Ascending aorta (tissue), 2 donors: Measurements from ENCODE around the gene MMS19. TPM values are rescaled to one million over a fixed set of nuclear protein-coding genes. Genes with fewer than 3 reads are reported as not detected.
A peak's percentile ranks its signal among the peaks of the same experiment; 100 is the strongest.

Source experiments
- DNase-seq, 2 donors: peaks; one replicate each; pipeline ENCODE4 v3.0.0-alpha.2; 2019; ENCODE audit warnings: low spot score in 2 of 2
- H3K27ac ChIP-seq, 2 donors: fragments of 200-600 bp; sonication (generic); one replicate each; pipeline ENCODE4 v1.5.1; 2016 to 2017; ENCODE audit warnings: mild to moderate bottlenecking in 1 of 2
- H3K27me3 ChIP-seq: fragments of 200-600 bp; sonication (generic); one replicate; pipeline ENCODE4 v1.5.1; 2017
- H3K36me3 ChIP-seq, 2 donors: fragments of 200-600 bp; sonication (generic); one replicate each; pipeline ENCODE4 v1.5.1; 2016
- H3K4me1 ChIP-seq, 2 donors: fragments of 200-600 bp; sonication (generic); one replicate each; pipeline ENCODE4 v1.5.1; 2016 to 2017; ENCODE audit warnings: mild to moderate bottlenecking in 1 of 2
- H3K4me3 ChIP-seq, 2 donors: fragments of 200-600 bp; sonication (generic); one replicate each; pipeline ENCODE4 v1.5.1; 2016 to 2017; ENCODE audit warnings: mild to moderate bottlenecking in 1 of 2
- H3K9me3 ChIP-seq, 2 donors: fragments of 200-600 bp; sonication (generic); one replicate each; pipeline ENCODE4 v1.5.1; 2016
- intact Hi-C: fragments of 100-400 bp; cut with DNase I; formaldehyde crosslinking; loops from one replicate; pipeline ENCODE4 v1.15.1; 2023
- total RNA-seq: library from RNA; depleted of rRNA; stranded (reverse); fragments of >200 nt; gene quantifications from one replicate; pipeline ENCODE4 v1.1.0, GENCODE V29; 2016
- TF ChIP-seq, protein P1 (sequence below), 3 experiments: fragments of 200-600 bp in 2 of 3; fragments of 450-650 bp in 1 of 3; sonication (generic) in 2 of 3; IDR thresholded peaks; one replicate each; pipeline ENCODE4 v1.5.1; 2016 to 2019; ENCODE audit warnings: antibody characterized with exemption in 3 of 3, mild to moderate bottlenecking in 1 of 3, moderate library complexity in 1 of 3

Gene MMS19
- total RNA-seq, 1 donor from 2014 or later = 34.0 TPM

DNA sequence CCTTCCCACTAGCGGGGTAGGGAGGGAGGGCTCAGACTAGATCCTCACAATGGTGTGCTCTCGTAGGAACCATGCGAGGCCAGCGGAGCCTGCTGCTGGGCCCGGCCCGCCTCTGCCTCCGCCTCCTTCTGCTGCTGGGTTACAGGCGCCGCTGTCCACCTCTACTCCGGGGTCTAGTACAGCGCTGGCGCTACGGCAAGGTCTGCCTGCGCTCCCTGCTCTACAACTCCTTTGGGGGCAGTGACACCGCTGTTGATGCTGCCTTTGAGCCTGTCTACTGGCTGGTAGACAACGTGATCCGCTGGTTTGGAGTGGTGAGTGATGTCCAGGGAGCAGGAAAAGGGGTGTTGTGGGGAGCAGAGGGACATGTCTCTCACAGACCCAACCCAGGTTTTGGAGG, 46.6 kb downstream of the MMS19 start:
- TF ChIP-seq, protein P1, sequence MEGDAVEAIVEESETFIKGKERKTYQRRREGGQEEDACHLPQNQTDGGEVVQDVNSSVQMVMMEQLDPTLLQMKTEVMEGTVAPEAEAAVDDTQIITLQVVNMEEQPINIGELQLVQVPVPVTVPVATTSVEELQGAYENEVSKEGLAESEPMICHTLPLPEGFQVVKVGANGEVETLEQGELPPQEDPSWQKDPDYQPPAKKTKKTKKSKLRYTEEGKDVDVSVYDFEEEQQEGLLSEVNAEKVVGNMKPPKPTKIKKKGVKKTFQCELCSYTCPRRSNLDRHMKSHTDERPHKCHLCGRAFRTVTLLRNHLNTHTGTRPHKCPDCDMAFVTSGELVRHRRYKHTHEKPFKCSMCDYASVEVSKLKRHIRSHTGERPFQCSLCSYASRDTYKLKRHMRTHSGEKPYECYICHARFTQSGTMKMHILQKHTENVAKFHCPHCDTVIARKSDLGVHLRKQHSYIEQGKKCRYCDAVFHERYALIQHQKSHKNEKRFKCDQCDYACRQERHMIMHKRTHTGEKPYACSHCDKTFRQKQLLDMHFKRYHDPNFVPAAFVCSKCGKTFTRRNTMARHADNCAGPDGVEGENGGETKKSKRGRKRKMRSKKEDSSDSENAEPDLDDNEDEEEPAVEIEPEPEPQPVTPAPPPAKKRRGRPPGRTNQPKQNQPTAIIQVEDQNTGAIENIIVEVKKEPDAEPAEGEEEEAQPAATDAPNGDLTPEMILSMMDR (IDR thresholded peaks at IDR 0.05) = no peak
- DNase-seq = no peak
- intact Hi-C loops = no loop called here
- Histone ChIP-seq H3K9me3 (no peaks in the 10 kb centered on the region), H3K4me1 (peaks cover 3 to 32% of the 10 kb centered on the region in 2 donors), H3K27me3 (no peaks in the 10 kb centered on the region), H3K27ac (no peak overlapping the region), H3K36me3 (peaks cover 24 to 34% of the 10 kb centered on the region in 2 donors), H3K4me3 (no peak overlapping the region)

DNA sequence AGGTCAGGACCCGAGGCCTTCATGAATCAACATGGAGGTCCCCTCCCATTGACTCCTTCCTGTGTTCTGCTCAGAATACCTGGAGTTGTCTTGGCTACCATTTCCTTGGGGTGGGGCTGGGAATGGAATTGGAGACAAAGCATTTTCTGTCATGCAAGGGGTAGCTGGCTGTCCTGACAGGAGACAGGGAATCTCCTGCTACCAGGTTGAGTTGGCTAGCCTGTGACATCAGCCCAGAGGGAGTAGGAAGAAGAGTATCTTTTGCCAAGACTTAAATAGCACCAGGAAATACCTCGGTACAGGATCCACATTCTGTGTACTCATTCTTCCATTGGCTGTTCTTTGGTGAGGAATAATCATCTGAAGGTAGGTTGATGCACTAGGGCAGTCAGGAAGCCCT, 47.4 kb downstream of the MMS19 start:
- Histone ChIP-seq H3K4me3 (no peak overlapping the region), H3K4me1 (peaks cover 3 to 34% of the 10 kb centered on the region in 2 donors), H3K9me3 (no peaks in the 10 kb centered on the region), H3K27me3 (no peaks in the 10 kb centered on the region), H3K36me3 (peaks cover 16 to 26% of the 10 kb centered on the region in 2 donors), H3K27ac (no peak overlapping the region)
- TF ChIP-seq, protein P1 (IDR thresholded peaks at IDR 0.05) = no peak
- intact Hi-C loops = no loop called here
- no peak for DNase-seq

DNA sequence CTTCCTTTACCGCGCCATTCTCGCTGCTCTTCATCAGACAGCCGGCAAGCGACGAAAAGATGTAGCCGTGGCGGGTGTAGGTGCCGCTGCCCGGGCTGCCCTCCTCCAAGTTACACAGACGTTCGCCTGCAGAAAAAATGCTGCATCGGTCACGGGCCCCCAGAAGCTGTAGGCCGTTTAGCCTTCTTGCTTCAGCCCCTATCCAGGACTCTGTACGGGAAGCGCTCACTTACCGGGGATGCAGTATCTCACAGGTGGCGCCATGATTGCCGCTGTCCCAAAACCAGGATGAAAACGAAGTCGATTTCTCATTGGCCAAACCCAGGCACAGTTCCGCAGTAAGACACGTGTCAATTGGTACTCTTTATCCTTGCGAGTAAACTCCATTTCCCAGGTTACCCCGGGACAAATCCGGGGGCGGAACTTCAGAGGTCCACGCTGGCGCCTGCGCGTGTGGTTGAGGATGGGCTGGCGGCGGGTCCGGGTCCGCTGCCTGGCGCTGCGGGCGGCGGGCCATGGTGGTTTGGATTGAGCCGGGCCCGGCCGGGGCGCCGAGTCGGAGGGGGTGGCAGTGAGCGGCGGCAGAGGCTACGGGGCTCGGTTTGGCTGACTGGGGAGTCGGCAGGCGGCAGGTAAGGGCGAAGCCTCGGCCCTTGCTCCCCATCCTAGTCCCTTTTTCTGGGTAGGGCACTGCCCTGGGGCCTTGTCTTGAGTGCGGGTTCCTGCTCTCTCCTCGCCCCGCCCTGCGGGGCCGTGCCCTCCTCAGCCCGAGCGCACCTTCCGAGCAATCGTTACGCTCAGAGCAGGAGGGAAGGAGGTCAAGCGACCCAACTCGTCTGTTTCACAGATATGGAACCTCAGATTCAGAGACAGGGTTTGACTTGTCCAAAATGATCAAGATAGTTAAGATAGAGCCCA, 52.2 kb downstream of the MMS19 start, which contains the start of the genes EXOSC1 and ZDHHC16:
Gene EXOSC1 (minus strand): TSS at position 285 of the 918 bp plus-strand sequence. CDS start 21 bp downstream, at position 264.
Gene ZDHHC16 (plus strand): TSS at position 454 of the 918 bp plus-strand sequence. CDS start 5,501 bp downstream, outside the sequence.
- peaks cover 8 to 9% of the 10 kb centered on the region in 2 donors for H3K36me3 ChIP-seq
- H3K27me3 ChIP-seq = no peaks in the 10 kb centered on the region
- intact Hi-C loops = loop anchor here (1.0 to 2.0 kb wide), 3 partner anchors 19 to 53 kb away; partner anchors contain the start of genes PGAM1 and RRP12
- DNase-seq = peak; percentile 87 to 96
- H3K4me1 ChIP-seq = peaks cover 7 to 30% of the 10 kb centered on the region in 2 donors
- H3K4me3 ChIP-seq = peak within 1 kb of the TSS; percentile 87 to 98
- peak within 1 kb of the TSS; percentile 41 to 66 for H3K27ac ChIP-seq
- H3K9me3 ChIP-seq = no peaks in the 10 kb centered on the region
- TF ChIP-seq, protein P1 (IDR thresholded peaks at IDR 0.05) = peak in 1 of 3 experiments; percentile 23

DNA sequence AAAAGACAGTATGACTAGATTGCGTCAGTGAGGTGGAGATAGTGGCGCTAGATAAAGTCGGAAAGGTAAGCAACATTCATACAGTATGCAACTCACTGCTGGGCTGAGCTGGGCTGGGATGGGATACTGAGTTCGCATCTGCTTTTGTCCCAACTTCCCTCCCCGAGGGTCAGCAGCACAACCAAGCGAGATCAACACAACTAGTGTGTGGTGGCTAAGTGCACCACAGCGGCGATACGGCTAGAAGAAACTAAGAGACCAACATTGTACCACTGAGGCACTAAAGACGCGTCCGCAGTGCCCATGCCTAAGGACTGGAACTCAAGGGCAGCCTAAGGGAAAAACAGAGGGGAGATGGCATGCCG, 52.9 kb downstream of the MMS19 start:
- peaks cover 14% of the 10 kb centered on the region in 2 donors for H3K36me3 ChIP-seq
- H3K27me3 ChIP-seq = no peaks in the 10 kb centered on the region
- intact Hi-C loops = no loop called here
- peak overlapping the region; percentile 87 to 98 for H3K4me3 ChIP-seq
- no peaks in the 10 kb centered on the region for H3K9me3 ChIP-seq
- TF ChIP-seq, protein P1 (IDR thresholded peaks at IDR 0.05) = no peak
- peaks cover 7 to 28% of the 10 kb centered on the region in 2 donors for H3K4me1 ChIP-seq
- no peak for DNase-seq
- peak overlapping the region; percentile 41 to 55 for H3K27ac ChIP-seq

DNA sequence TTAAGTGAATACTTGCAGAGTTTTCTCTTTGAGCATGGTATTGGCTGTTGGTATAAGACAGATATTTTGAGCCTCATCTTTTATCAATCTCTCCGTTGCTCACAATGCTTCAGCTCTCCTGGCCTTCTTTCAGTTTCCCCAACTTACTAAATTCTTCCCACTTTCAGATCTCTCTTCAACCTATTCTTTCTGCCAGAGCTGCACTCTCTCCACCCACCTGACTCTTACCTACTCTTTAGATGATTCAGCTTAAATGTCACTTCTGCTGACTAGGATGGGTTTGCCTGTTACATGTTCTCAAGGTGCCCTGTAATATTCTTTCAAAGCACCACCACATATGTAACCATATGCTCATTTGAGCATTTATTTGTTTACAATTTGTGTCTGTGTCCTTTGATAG, 54.0 kb downstream of the MMS19 start:
- no peak for DNase-seq
- no peaks in the 10 kb centered on the region for H3K9me3 ChIP-seq
- peak overlapping the region in 1 of 2 donors; percentile 87 for H3K4me3 ChIP-seq
- no peaks in the 10 kb centered on the region for H3K27me3 ChIP-seq
- intact Hi-C loops = no loop called here
- peaks cover 21 to 23% of the 10 kb centered on the region in 2 donors for H3K36me3 ChIP-seq
- H3K27ac ChIP-seq = no peak overlapping the region
- peaks cover 7 to 28% of the 10 kb centered on the region in 2 donors for H3K4me1 ChIP-seq
- TF ChIP-seq, protein P1 (IDR thresholded peaks at IDR 0.05) = no peak
